Prostate gland (tissue), 2 donors: ENCODE results near the gene CAD. TPM values are rescaled to one million over a fixed set of nuclear protein-coding genes. Genes with fewer than 3 reads are reported as not detected.
"Not testable (repeated sequence)": the region's sequence is repeated elsewhere in the genome, so short reads cannot be mapped to it uniquely, and the experiment has no call there.

Experiments used
- DNase-seq: peaks from one replicate; pipeline ENCODE4 v3.0.0-alpha.2; 2019; ENCODE audit warnings: low spot score
- H3K27ac ChIP-seq, 2 donors: fragments of 200-600 bp; sonication (generic); 2 replicates each; pipeline ENCODE4 v1.5.1; 2017 to 2019
- H3K27me3 ChIP-seq: fragments of 200-600 bp; sonication (generic); replicated peaks from 2 replicates; pipeline ENCODE4 v1.5.1; 2019; ENCODE audit not compliant: insufficient read depth
- H3K36me3 ChIP-seq, 2 donors: fragments of 200-600 bp; sonication (generic); 1 replicate in 1 of 2; 2 replicates in 1 of 2; pipeline versions ENCODE4 v1.5.1 to v1.8.1; 2017 to 2019
- H3K4me1 ChIP-seq: fragments of 200-600 bp; sonication (generic); replicated peaks from 2 replicates; pipeline ENCODE4 v1.5.1; 2019
- H3K4me3 ChIP-seq, 2 donors: fragments of 200-600 bp; sonication (generic); 2 replicates each; pipeline ENCODE4 v1.5.1; 2017 to 2019
- H3K9me3 ChIP-seq: fragments of 200-600 bp; sonication (generic); 2 replicates; pipeline ENCODE4 v1.5.1; 2017
- POLR2A ChIP-seq: fragments of 450-650 bp; IDR thresholded peaks from one replicate; pipeline ENCODE4 v1.6.1; 2016; ENCODE audit warnings: antibody characterized with exemption, mild to moderate bottlenecking
- POLR2AphosphoS5 ChIP-seq: sonication (generic); formaldehyde crosslinking; IDR thresholded peaks from one replicate; pipeline ENCODE4 v1.6.1; 2017; ENCODE audit warnings: antibody characterized with exemption
- WGBS: methylation state at CpG from one replicate; pipeline ENCODE4 v1.1.5; 2018; 5-methylcytosine and 5-hydroxymethylcytosine counted together
- intact Hi-C: fragments of 100-400 bp; cut with DNase I; formaldehyde crosslinking; loops from one replicate; pipeline ENCODE4 v1.14.2; 2022
- total RNA-seq, 2 donors: library from RNA; depleted of rRNA; stranded (reverse); fragments of >200 nt; gene quantifications; one replicate each; pipeline ENCODE4 v1.1.0, GENCODE V29; 2016
- TF ChIP-seq, protein P1 (sequence below), 4 experiments: fragments of 200-600 bp in 2 of 4; fragments of 450-650 bp in 2 of 4; sonication (generic) in 2 of 4; IDR thresholded peaks; 1 replicate in 3 of 4; 2 replicates in 1 of 4; pipeline ENCODE4 v1.5.1; 2016 to 2019; ENCODE audit warnings: antibody characterized with exemption in 4 of 4, mild to moderate bottlenecking in 2 of 4, moderate library complexity in 2 of 4

Gene CAD
- total RNA-seq, 2 donors from 2014 or later: 16.0 to 63.6 TPM

DNA sequence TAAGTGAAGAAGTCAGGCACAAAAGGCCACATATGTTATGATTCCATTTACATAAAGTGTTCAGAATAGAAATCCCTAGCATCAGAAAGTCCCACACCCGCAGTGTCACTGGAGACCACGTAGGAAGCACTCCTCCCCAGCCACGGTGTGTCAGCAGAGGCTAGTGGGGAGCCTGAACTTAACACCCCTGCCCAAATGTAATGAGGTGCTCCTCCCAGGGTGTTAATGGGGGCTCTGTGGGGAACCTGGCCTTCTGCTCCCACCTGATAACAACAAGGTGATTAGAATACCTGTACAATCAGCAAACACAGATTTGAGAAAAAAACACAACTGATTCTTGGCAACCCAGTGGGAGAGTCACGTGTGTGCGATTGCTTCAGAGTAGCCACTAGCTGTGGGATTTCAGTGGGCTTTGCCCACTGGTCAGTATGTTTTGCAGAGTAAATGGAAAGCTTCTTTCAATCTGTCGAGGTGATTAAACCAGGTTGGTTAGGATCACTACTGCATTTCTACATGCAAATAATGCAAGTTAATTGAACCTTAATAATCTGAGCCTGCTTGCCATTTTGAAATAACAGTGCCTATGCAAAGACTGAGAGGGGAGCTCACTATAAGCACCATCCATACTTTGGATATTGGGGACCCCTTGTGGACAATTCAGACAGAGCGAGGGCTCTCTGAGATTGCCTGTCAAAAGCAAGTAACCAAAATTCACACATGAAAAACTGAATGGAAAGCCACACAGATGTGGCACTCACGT lies 25.9 kb upstream of the CAD start:
- no peak overlapping the region for H3K27ac ChIP-seq
- intact Hi-C loops: loop anchor here (1.0 kb wide), 1 partner anchor 91 kb away; no protein-coding TSS in a partner anchor
- no peak for TF ChIP-seq POLR2A
- TF ChIP-seq, protein P1, sequence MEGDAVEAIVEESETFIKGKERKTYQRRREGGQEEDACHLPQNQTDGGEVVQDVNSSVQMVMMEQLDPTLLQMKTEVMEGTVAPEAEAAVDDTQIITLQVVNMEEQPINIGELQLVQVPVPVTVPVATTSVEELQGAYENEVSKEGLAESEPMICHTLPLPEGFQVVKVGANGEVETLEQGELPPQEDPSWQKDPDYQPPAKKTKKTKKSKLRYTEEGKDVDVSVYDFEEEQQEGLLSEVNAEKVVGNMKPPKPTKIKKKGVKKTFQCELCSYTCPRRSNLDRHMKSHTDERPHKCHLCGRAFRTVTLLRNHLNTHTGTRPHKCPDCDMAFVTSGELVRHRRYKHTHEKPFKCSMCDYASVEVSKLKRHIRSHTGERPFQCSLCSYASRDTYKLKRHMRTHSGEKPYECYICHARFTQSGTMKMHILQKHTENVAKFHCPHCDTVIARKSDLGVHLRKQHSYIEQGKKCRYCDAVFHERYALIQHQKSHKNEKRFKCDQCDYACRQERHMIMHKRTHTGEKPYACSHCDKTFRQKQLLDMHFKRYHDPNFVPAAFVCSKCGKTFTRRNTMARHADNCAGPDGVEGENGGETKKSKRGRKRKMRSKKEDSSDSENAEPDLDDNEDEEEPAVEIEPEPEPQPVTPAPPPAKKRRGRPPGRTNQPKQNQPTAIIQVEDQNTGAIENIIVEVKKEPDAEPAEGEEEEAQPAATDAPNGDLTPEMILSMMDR (IDR thresholded peaks at IDR 0.05): peak in 3 of 4 experiments; percentile 26 to 46 (median 45)
- TF ChIP-seq POLR2AphosphoS5: no peak
- DNase-seq: peak; percentile 21
- no peaks in the 10 kb centered on the region for H3K9me3 ChIP-seq
- no peak overlapping the region for H3K4me3 ChIP-seq
- 43% methylated on average over 8 of the region's 8 CpGs for WGBS
- H3K36me3 ChIP-seq: no peaks in the 10 kb centered on the region
- H3K4me1 ChIP-seq: no peaks in the 10 kb centered on the region
- H3K27me3 ChIP-seq: no peaks in the 10 kb centered on the region

- Histone ChIP-seq H3K36me3 (no peaks in the 10 kb centered on the region), H3K9me3 (no peaks in the 10 kb centered on the region), H3K27me3 (no peaks in the 10 kb centered on the region), H3K4me1 (no peaks in the 10 kb centered on the region), H3K4me3 (no peak overlapping the region), H3K27ac (no peak overlapping the region)
- no peak for DNase-seq
- intact Hi-C loops: no loop called here
- 56% methylated on average over 17 of the region's 17 CpGs for WGBS
- TF ChIP-seq POLR2AphosphoS5: peak; percentile 17
- TF ChIP-seq, protein P1 (IDR thresholded peaks at IDR 0.05): no peak
These were observed 22.4 kb upstream of the CAD start for GRCh38 chr2:27194538-27195354.

- 67% methylated on average over 3 of the region's 3 CpGs for WGBS
- H3K4me1 ChIP-seq, H3K27me3 ChIP-seq, DNase-seq, H3K36me3 ChIP-seq, H3K4me3 ChIP-seq, H3K9me3 ChIP-seq, intact Hi-C loops, H3K27ac ChIP-seq: not testable (repeated sequence)
These were observed 21.4 kb upstream of the CAD start for GRCh38 chr2:27195799-27196198.

DNA sequence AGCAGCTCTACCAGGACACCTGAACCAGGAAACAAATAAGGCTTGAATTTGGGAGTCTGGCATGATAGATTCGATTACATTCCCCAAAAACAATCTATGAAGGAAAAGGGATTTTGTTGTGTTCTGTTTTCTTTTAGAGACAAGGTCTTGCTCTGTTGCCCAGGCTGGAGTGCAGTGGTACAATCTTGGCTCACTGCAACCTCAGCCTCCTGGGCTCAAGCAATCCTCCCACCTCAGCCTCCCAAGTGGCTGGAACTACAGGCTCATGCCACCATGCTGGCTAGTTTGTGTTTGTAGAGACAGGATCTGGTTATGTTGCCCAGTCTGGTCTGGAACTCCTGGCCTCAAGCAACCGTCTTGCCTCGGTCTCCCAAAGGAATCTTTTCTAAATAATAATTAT lies 19.1 kb upstream of the CAD start:
- H3K4me1 ChIP-seq, DNase-seq, H3K36me3 ChIP-seq, H3K4me3 ChIP-seq, intact Hi-C loops, H3K9me3 ChIP-seq, H3K27me3 ChIP-seq: not testable (repeated sequence)
- WGBS: 55% methylated on average over 3 of the region's 3 CpGs
- peak overlapping the region in 1 of 2 donors; percentile 60 for H3K27ac ChIP-seq

GRCh38 chr2:27198627-27199026 lies 18.5 kb upstream of the CAD start:
- H3K27me3 ChIP-seq: no peaks in the 10 kb centered on the region
- peaks cover 3 to 4% of the 10 kb centered on the region in 2 donors for H3K36me3 ChIP-seq
- peak overlapping the region; percentile 51 to 60 for H3K27ac ChIP-seq
- TF ChIP-seq POLR2AphosphoS5: no peak
- TF ChIP-seq, protein P1 (IDR thresholded peaks at IDR 0.05): no peak
- no peak for TF ChIP-seq POLR2A
- intact Hi-C loops: no loop called here
- H3K4me1 ChIP-seq: no peaks in the 10 kb centered on the region
- DNase-seq: no peak
- WGBS: 66% methylated on average over 2 of the region's 2 CpGs
- no peaks in the 10 kb centered on the region for H3K9me3 ChIP-seq
- no peak overlapping the region for H3K4me3 ChIP-seq
